GM21529 (cell line): ENCODE data around the gene TGM5.

ENCODE experiments used
- ATAC-seq: cut with Tn5 transposase; IDR thresholded peaks from one replicate; pipeline ENCODE4 v1.9.1; 2021; ENCODE audit not compliant: unreplicated experiment

TGM5 gene

GRCh38 chr15:43219929-43220928 is 46.5 kb downstream of the TGM5 start:
- ATAC-seq = no peak

DNA sequence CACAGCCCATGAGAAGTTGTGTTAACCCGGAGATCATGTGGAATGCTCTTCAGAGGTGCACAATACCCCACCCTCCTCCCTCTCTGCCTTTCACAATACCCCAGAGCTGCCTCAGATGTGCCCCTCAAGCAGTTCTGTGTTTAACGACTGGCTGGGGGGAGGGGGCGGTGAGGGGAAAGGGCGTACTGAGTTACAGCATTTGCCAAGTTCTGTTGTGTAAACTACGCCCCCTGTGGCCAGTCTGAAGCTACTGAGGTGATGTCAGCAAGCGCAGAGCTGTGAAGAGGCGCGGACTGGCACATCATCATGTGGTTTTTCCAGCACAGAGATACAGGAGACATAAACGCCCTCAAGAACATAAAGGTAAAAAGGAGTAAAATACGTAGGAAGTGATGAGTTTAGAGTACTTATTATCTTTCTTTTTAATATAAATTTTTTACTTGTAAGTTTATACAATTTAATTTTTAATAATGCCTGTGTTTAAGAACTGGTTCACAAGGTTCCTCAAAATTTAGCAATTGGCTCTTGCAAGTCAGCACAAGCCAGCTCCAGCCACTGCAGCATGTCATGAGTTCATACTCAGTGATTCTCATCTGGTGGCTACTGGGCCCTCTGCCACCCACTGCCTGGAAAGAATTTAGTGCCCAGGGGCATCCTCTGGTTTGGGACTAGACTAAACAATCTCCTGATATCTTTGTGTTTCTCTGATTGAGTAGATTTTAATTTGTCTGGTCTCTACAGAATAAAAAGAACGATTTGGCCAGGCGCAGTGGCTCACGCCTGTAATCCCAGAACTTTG is 47.6 kb downstream of the TGM5 start:
- ATAC-seq = no peak

- no peak for ATAC-seq
Observed at GRCh38 chr15:43215961-43216360, 50.8 kb downstream of the TGM5 start.

DNA sequence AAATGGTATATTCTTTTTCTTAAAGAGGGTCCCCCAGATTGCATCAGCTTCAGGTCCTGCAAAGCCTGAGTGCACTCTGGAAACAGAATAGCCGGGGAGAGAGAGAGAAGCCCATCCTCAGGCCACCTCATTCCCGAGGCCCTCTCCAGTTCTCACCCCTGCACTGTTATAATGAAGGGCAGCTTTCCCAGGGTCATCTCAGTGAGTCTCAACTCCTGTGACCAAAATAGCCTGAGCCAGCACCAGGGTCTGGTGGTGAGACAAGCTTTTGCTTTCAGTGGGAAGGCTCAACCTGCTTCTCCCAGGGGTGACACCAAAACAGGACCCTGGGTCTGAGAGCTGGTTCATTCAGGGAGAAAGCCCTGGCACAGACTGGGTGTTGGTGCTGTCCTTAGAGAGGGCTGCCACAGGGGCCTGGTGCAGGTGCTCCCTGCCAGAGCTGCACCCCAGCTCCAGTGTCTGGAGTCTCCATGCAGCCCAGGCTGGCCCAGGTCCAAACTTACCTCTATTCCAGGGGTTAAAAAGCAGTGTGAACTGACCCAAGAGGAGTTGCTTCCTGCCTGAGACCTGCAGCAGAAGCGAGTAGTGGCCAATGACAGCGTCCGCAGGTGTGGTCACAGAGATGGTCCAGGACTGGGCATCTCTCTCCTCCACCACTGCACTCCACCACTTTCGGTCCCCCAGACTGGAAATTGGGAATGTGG is 52.0 kb downstream of the TGM5 start:
- no peak for ATAC-seq

DNA sequence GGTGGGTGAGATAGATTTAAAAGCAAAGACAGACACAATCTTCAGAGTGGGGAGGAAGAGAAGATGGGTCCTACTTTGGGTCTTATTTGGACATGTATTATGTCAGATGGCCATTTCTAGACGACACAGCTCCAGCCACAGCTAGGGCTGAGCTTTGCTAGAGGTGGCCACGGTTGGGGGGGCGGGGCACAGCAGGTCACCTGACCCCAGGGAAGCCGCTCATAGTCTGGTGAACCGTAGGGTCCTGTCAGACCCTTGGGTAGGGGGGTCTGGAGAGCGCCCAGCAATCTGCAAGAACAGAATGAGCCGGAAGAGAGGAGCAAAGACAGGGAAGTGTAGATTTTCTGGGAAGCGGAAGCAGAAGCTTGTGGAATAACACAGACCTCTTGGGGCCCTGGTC is 52.6 kb downstream of the TGM5 start:
- no peak for ATAC-seq

DNA sequence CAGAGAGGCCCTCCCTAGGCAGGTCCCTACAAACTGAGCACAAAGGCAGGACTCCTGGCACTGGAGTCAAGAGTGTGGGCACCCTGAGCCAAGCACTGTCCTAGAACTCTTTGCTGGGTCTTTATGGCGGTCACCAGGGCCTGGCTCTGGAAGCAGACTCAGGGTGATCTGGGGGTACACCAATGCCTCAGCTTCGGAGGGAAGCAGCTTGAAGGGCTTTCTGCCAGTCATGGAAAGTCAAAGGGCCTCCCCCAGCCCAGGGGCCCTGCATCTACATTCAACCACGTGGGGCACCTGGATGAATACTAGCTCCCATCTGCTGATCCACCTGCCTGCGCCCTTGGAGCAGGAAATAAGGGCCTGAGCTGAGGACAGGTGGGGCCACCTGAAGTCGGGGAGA is 53.3 kb downstream of the TGM5 start:
- ATAC-seq = no peak

DNA sequence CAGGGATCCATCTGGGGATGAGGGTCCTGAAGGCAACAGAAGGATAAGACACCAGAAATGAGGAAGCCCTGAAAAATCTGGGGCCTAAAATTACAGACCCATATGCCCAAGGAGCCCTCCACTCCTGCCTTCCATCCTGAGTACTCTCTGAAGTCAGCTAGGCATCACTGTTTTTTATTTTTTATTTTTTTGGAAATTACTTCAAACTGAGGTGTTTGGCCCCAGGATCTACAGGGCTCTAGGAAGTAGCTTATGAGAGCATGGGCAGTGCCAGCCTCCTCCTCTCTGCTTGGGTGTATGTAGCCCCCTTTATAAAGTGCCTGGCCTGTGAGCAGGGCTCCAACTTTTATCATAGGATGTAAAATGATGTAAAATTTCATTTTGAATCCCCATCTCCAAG is 53.8 kb downstream of the TGM5 start:
- ATAC-seq = no peak

DNA sequence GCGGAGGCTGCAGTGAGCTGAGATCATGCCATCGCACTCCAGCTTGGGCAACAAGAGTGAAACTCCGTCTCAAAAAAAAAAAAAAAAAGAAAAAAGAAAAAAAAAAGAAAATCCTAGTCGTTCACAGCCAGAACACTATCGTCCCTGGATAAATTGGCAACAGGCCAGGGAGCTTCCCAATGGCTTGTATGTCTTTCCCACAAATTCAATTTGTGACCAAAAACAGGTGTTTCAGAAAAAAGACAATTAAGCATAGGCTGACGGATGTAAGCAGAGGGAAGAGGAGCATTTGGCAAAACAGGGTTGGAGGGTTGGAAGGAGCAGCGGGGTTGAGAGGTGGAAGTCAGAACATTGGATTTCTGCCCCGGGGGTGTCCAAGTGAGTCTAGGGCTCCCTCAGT is 54.4 kb downstream of the TGM5 start:
- no peak for ATAC-seq

DNA sequence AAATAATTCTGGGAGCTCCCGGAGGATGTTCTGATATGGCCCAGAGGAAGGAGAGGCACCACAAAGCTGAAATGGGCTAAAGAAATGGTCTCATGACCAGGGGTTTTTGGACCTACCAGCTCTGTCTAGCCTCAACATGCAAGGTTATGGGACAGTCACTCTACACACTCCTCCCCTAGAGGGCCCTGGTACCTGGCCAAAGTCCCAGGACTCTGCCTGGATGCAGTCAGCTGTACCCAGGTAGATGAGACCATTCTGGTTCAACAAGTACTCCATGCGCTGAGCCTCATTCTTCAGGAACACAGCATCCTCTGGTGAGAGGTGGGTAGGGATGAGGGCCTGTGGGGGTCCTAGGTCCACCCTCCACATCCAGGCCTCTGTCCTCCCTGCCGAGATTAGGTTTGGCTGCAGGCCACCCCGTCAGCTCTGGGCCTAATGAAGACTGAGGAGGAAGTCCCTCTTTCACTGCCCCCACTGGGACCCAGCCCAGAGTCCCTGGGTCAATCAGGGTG is 55.4 kb downstream of the TGM5 start:
- no peak for ATAC-seq

- ATAC-seq = no peak
Observed at GRCh38 chr15:43210807-43211206, 55.9 kb downstream of the TGM5 start.

GRCh38 chr15:43210172-43210745 is 56.5 kb downstream of the TGM5 start:
- ATAC-seq = no peak

DNA sequence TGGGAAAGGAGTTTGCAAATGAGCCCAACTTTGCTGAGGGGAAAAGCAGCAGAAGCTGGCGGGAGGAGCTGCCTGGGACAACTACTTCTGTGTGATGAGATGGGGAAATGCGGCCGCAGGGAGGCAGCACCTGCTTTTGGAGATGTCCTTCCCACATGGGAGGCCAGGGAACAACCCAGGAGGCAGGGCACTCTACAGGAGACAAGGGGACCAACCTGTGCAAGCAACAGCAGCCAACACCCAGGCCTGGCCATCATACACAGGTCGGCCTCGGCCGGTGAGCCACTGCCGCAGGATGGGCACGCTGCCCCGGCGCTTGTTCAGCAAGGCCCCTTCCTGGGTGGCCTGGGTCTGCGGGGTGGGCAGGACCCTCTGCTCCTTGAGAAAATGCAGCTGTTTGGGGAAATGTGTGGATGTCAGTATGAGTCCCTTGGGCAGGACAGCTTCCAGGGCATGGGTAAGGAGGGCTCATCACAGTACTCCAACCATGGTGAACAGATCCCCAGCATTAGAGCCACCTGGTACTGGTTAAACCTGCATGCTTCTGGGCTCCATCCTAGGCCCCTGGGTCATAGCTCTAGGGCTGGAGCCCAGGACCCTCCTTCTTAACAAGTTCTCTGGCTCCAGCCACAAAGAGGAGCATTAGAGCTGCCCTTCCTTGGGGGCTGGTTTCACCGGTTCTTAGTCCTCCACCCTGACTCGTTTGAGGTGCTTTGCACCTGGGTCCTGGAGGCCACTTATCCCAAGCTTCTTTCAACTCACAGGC is 57.5 kb downstream of the TGM5 start:
- ATAC-seq = no peak

- ATAC-seq = no peak
Observed at GRCh38 chr15:43208052-43209002, 58.4 kb downstream of the TGM5 start.

GRCh38 chr15:43207024-43207423 is 59.7 kb downstream of the TGM5 start:
- ATAC-seq = no peak

DNA sequence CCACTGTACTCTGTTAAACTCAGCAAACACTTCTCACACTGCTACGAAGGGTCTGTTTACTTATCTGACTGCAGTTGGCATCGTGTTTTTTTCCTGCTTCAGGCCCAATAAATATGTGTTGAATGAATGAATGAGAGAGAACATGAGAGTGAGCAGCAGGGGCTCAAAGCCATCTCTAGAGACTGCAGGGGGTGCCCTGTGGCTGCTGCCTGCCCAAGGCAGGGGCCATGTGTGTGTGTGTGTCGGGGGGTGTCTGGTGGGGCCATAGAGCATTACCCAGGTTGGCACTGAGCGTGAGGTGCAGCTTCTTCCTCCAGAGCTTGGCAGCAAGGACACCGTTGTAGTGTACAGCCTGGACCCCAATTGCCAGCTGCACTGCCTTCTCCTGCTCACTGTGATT is 60.7 kb downstream of the TGM5 start:
- no peak for ATAC-seq

- ATAC-seq = no peak
Observed at GRCh38 chr15:43204016-43204901, 62.5 kb downstream of the TGM5 start.

- ATAC-seq = no peak
Observed at GRCh38 chr15:43199945-43200488, 66.7 kb downstream of the TGM5 start.

GRCh38 chr15:43198992-43199391 is 67.7 kb downstream of the TGM5 start:
- ATAC-seq = no peak
